Kidney (tissue), 14 donors: ENCODE results near the gene L3MBTL3. TPM values are rescaled to one million over a fixed set of nuclear protein-coding genes. Genes with fewer than 3 reads are reported as not detected.

Source experiments
- DNase-seq, 5 donors: peaks; one replicate each; pipeline ENCODE4 v3.0.0-alpha.2; 2013 to 2020
- FAIRE-seq: peaks from 2 replicates; lab custom pipeline; 2012; peaks lifted over from hg19 to GRCh38; lab: Jason Lieb, UNC
- H3K27ac ChIP-seq, 2 donors: one replicate each; pipeline ENCODE4 v1.7.0; 2013; ENCODE audit warnings: low read depth in 2 of 2, low read length in 2 of 2, inconsistent platforms in 1 of 2
- H3K27me3 ChIP-seq: one replicate; pipeline ENCODE4 v1.7.1; 2013; ENCODE audit warnings: low read length, inconsistent platforms; ENCODE audit not compliant: control insufficient read depth, insufficient read depth
- H3K36me3 ChIP-seq, 3 donors: one replicate each; pipeline versions ENCODE4 v1.7.0 to v1.7.1; 2013; ENCODE audit warnings: low read length in 3 of 3, control low read depth in 1 of 3, inconsistent platforms in 1 of 3; ENCODE audit not compliant: insufficient read depth in 3 of 3, control insufficient read depth in 2 of 3
- H3K4me1 ChIP-seq, 3 donors: one replicate each; pipeline versions ENCODE4 v1.7.0 to v1.7.1; 2013; ENCODE audit warnings: low read length in 3 of 3, inconsistent platforms in 1 of 3, low read depth in 1 of 3; ENCODE audit not compliant: control insufficient read depth in 2 of 3, insufficient read depth in 2 of 3
- H3K4me3 ChIP-seq, 3 donors: one replicate each; pipeline versions ENCODE4 v1.7.0 to v1.8.1; 2013; ENCODE audit warnings: low read length in 3 of 3, control low read depth in 1 of 3, inconsistent platforms in 1 of 3
- H3K9ac ChIP-seq, 3 donors: one replicate each; pipeline versions ENCODE4 v1.7.0 to v1.7.1; 2013; ENCODE audit warnings: low read length in 3 of 3, control low read depth in 1 of 3, inconsistent platforms in 1 of 3
- H3K9me3 ChIP-seq, 3 donors: one replicate each; pipeline versions ENCODE4 v1.7.0 to v1.7.1; 2013; ENCODE audit warnings: low read length in 3 of 3, control low read depth in 1 of 3, inconsistent platforms in 1 of 3; ENCODE audit not compliant: control insufficient read depth in 2 of 3, insufficient read depth in 1 of 3
- intact Hi-C: fragments of 100-400 bp; cut with DNase I; formaldehyde crosslinking; loops from one replicate; pipeline ENCODE4 v1.11.1; 2022
- polyA plus RNA-seq: library from polyadenylated mRNA; stranded (reverse); fragments of 350-450 nt; fragmentation: Illumina TruSeq; extraction: RNeasy Lipid Tissue Mini Kit (QIAGEN cat#74804); gene quantifications from one replicate; pipeline ENCODE4 v1.2.3, GENCODE V29; 2014; ENCODE audit warnings: low read depth, low replicate concordance; ENCODE audit not compliant: insufficient read depth
- total RNA-seq: library from RNA; stranded (reverse); fragmentation: NEBNext Ultra II Directional; extraction: Animal tissue kit (Norgen Biotek cat#: 25700); gene quantifications from one replicate; pipeline ENCODE4 v1.2.1, GENCODE V29; 2021
- TF ChIP-seq, protein P1 (sequence below): IDR thresholded peaks from 3 replicates; pipeline ENCODE4 v1.5.1; 2012; ENCODE audit warnings: mild to moderate bottlenecking, moderate library complexity, borderline replicate concordance; ENCODE audit not compliant: insufficient read depth; ENCODE audit errors: extremely low read depth
- donor health status: control.
- donor health status: control.
- donor health status: control.
- donor health status: control.
- donor health status: control.
- donor health status: DM: yes; HTN: yes; CAD: no.
- donor health status: Normal renal cell carcinoma (clear cell type).

L3MBTL3 gene
- total and polyA plus RNA-seq, 2 donors from 2014 or later, result 4.3 to 13.0 TPM

DNA sequence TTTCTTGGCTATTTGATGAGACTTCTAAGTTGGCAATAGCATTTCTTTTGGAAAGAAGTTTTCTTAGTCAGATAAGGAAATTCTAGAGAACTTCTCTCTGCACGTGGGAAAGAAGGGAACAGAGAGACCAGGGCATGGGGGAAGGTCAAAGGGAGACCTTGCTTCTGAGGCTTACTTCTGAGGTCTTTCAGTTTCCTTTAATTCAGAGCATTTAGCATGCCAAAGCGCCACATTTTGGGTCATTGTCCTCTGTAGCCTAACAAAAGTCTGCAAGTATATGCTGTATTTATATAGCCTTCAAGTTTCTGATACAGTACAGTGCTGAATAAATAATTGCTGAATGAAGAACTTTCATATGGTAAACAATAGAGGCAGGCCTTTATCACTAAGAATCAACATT, 108.8 kb downstream of the L3MBTL3 start:
- TF ChIP-seq, protein P1, sequence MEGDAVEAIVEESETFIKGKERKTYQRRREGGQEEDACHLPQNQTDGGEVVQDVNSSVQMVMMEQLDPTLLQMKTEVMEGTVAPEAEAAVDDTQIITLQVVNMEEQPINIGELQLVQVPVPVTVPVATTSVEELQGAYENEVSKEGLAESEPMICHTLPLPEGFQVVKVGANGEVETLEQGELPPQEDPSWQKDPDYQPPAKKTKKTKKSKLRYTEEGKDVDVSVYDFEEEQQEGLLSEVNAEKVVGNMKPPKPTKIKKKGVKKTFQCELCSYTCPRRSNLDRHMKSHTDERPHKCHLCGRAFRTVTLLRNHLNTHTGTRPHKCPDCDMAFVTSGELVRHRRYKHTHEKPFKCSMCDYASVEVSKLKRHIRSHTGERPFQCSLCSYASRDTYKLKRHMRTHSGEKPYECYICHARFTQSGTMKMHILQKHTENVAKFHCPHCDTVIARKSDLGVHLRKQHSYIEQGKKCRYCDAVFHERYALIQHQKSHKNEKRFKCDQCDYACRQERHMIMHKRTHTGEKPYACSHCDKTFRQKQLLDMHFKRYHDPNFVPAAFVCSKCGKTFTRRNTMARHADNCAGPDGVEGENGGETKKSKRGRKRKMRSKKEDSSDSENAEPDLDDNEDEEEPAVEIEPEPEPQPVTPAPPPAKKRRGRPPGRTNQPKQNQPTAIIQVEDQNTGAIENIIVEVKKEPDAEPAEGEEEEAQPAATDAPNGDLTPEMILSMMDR, result no peak
- Histone ChIP-seq H3K27ac (no peak overlapping the region), H3K36me3 (no peaks in the 10 kb centered on the region), H3K4me3 (no peak overlapping the region), H3K9me3 (no peaks in the 10 kb centered on the region), H3K27me3 (no peaks in the 10 kb centered on the region), H3K9ac (no peak overlapping the region), H3K4me1 (no peaks in the 10 kb centered on the region)
- FAIRE-seq, result no peak
- no peak for DNase-seq
- intact Hi-C loops, result no loop called here

DNA sequence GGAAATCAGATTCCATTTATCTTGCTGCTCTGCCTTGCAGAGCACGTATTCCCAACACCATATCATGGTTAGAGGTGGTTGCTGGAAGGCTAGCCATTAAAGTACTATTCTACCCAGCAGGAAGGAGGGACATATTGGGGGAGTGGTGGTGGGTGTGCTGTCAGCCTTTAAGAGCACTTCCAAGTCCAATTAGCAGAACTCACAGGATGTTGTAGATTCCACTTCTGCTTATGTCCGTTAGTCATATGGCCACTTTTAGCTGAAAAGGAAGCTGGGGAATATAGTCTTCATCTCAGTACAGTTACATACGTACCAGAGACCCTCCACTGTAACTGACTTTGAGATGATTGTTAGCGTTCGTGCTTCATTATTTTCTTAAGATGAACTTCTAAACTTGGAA, 109.9 kb downstream of the L3MBTL3 start:
- no peak for FAIRE-seq
- Histone ChIP-seq H3K27ac (no peak overlapping the region), H3K4me3 (no peak overlapping the region), H3K9me3 (no peaks in the 10 kb centered on the region), H3K27me3 (no peaks in the 10 kb centered on the region), H3K9ac (no peak overlapping the region), H3K36me3 (no peaks in the 10 kb centered on the region), H3K4me1 (no peaks in the 10 kb centered on the region)
- no peak for DNase-seq
- intact Hi-C loops, result no loop called here
- TF ChIP-seq, protein P1, result no peak

DNA sequence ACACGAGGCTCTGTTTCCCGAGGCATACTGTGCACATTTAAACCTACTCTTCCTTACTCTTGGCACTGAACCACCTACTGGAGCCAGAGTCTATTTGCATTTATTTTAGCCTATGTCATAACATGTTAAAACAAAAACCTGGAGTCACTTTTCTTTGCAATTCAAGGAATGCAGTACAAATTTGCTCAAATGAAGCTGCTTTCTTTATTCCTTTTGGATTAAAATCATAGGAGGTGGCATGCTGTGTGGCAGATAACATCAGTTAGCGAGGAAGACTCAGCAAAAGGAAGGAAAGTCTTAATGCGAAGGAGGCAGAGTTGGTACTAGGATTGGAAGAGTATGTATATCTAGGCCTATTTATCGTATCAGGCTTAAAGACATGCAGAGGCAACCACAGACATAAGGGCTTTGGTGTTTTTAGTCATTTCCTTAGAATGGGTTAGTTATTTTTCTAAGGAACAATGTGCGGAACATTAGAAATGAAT, 111.4 kb downstream of the L3MBTL3 start:
- Histone ChIP-seq H3K27ac (no peak overlapping the region), H3K36me3 (no peaks in the 10 kb centered on the region), H3K4me3 (no peak overlapping the region), H3K4me1 (no peaks in the 10 kb centered on the region), H3K9me3 (no peaks in the 10 kb centered on the region), H3K9ac (no peak overlapping the region), H3K27me3 (no peaks in the 10 kb centered on the region)
- FAIRE-seq (no peak), DNase-seq (no peak)
- intact Hi-C loops, result no loop called here
- TF ChIP-seq, protein P1, result no peak

DNA sequence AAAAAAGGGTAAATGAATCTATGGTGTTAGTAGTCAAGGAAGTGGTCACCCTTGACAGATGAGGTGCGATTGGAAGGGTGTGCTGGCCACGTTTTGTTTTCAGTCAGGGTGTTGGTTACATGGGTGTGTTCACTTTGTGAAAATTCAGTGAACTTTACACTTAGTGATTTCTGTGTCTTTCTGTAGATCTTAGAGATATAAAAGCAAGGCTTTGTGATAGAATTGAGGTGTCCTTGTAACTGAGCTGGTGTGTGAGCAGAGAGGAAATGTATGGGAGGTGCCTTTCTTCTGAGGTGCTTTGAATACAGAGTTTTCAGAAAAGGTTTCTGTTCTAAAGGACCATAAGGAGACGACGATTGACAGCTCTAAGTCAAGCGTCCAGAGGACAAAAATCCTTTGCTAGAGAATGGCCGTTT, 113.9 kb downstream of the L3MBTL3 start:
- DNase-seq (no peak), FAIRE-seq (no peak)
- TF ChIP-seq, protein P1, result no peak
- intact Hi-C loops, result no loop called here
- Histone ChIP-seq H3K9me3 (no peaks in the 10 kb centered on the region), H3K36me3 (peaks cover 0 to 2% (median 0%) of the 10 kb centered on the region in 3 donors), H3K9ac (no peak overlapping the region), H3K4me3 (no peak overlapping the region), H3K4me1 (no peaks in the 10 kb centered on the region), H3K27ac (no peak overlapping the region), H3K27me3 (no peaks in the 10 kb centered on the region)
